ENCODE data around the gene FAM76B. TPM values are rescaled to one million over a fixed set of nuclear protein-coding genes. Genes with fewer than 3 reads are reported as not detected.

Gene FAM76B
- total RNA-seq, 1 donor from 2014 or later, result 6.5 TPM

- H3K4me1 ChIP-seq, result no peaks in the 10 kb centered on the region
- intact Hi-C loops (cut with DNase I), result no loop called here
- no peak for DNase-seq (ENCODE audit: low spot score in 2 of 2)
Observed at GRCh38 chr11:95805869-95806268, 16.3 kb upstream of the FAM76B start.

DNA sequence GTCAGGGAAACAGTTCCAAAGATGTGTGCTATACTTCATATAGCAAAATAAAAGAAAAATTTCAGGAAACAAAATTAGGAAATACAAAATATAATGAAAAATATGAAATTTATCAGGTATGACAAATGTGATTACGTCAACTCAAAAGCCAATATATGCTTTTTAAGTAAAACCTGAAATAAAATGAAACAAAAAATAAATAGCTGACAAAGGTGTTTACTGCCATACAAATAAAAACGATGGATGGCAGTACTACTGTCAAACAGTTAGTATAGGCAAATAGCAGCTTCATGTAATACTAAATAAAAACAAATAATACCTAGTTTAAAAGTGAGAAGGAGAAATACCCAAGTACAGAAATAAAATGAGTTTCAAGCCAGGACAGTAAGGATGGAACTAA, 14.4 kb upstream of the FAM76B start:
- no peak overlapping the region for H3K27ac ChIP-seq
- H3K9me3 ChIP-seq, result no peaks in the 10 kb centered on the region
- H3K4me3 ChIP-seq, result no peak overlapping the region
- no peaks in the 10 kb centered on the region for H3K4me1 ChIP-seq
- no peaks in the 10 kb centered on the region for H3K27me3 ChIP-seq
- H3K36me3 ChIP-seq, result peaks cover 8 to 14% of the 10 kb centered on the region in 2 donors
- no peak for DNase-seq (ENCODE audit: low spot score in 2 of 2)
- TF ChIP-seq, protein P1, sequence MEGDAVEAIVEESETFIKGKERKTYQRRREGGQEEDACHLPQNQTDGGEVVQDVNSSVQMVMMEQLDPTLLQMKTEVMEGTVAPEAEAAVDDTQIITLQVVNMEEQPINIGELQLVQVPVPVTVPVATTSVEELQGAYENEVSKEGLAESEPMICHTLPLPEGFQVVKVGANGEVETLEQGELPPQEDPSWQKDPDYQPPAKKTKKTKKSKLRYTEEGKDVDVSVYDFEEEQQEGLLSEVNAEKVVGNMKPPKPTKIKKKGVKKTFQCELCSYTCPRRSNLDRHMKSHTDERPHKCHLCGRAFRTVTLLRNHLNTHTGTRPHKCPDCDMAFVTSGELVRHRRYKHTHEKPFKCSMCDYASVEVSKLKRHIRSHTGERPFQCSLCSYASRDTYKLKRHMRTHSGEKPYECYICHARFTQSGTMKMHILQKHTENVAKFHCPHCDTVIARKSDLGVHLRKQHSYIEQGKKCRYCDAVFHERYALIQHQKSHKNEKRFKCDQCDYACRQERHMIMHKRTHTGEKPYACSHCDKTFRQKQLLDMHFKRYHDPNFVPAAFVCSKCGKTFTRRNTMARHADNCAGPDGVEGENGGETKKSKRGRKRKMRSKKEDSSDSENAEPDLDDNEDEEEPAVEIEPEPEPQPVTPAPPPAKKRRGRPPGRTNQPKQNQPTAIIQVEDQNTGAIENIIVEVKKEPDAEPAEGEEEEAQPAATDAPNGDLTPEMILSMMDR (IDR thresholded peaks at IDR 0.05), result no peak
- intact Hi-C loops (cut with DNase I), result no loop called here

More at GRCh38 chr11:95805869-95806268, 16.3 kb upstream of the FAM76B start:
- Histone ChIP-seq H3K4me3 (no peak overlapping the region), H3K9me3 (no peaks in the 10 kb centered on the region), H3K27ac (no peak overlapping the region), H3K36me3 (peaks cover 0 to 8% of the 10 kb centered on the region in 2 donors), H3K27me3 (no peaks in the 10 kb centered on the region)
- TF ChIP-seq, protein P1 (IDR thresholded peaks at IDR 0.05), result no peak

GRCh38 chr11:95802806-95803205, 13.2 kb upstream of the FAM76B start:
- H3K4me1 ChIP-seq, result no peaks in the 10 kb centered on the region
- H3K4me3 ChIP-seq, result no peak overlapping the region
- H3K9me3 ChIP-seq, result no peaks in the 10 kb centered on the region
- no peak overlapping the region for H3K27ac ChIP-seq
- intact Hi-C loops (cut with DNase I), result no loop called here
- TF ChIP-seq, protein P1 (IDR thresholded peaks at IDR 0.05), result no peak
- peaks cover 8 to 14% of the 10 kb centered on the region in 2 donors for H3K36me3 ChIP-seq
- no peak for DNase-seq (ENCODE audit: low spot score in 2 of 2)
- H3K27me3 ChIP-seq, result no peaks in the 10 kb centered on the region

DNA sequence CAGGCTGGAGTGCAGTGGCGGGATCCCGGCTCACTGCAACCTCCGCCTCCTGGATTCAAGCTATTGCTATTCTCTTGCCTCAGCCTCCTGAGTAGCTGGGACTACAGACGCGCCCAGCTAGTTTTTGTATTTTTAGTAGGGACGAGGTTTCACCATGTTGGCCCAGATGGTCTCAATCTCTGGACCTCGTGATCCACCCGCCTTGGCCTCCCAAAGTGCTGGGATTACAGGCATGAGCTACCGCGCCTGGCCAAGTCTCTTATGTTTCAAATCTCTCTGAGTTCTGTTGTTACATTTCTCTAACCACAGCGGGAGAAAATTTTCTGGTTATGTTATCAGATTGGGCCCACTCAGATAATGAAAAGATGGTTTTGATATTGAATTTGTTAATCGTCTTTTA, 10.9 kb upstream of the FAM76B start:
- H3K4me3 ChIP-seq, result no peak overlapping the region
- no peaks in the 10 kb centered on the region for H3K4me1 ChIP-seq
- peaks cover 8 to 9% of the 10 kb centered on the region in 2 donors for H3K36me3 ChIP-seq
- intact Hi-C loops (cut with DNase I), result no loop called here
- no peaks in the 10 kb centered on the region for H3K27me3 ChIP-seq
- no peak for DNase-seq (ENCODE audit: low spot score in 2 of 2)
- TF ChIP-seq, protein P1 (IDR thresholded peaks at IDR 0.05), result no peak
- H3K9me3 ChIP-seq, result no peaks in the 10 kb centered on the region
- no peak overlapping the region for H3K27ac ChIP-seq

- no peak for DNase-seq (ENCODE audit: low spot score in 2 of 2)
- no peaks in the 10 kb centered on the region for H3K9me3 ChIP-seq
- no peak overlapping the region for H3K27ac ChIP-seq
- H3K36me3 ChIP-seq, result peaks cover 8 to 9% of the 10 kb centered on the region in 2 donors
- no peaks in the 10 kb centered on the region for H3K27me3 ChIP-seq
- H3K4me1 ChIP-seq, result no peaks in the 10 kb centered on the region
- TF ChIP-seq, protein P1 (IDR thresholded peaks at IDR 0.05), result no peak
- intact Hi-C loops (cut with DNase I), result no loop called here
- no peak overlapping the region for H3K4me3 ChIP-seq
Observed at GRCh38 chr11:95799546-95799945, 10.0 kb upstream of the FAM76B start.

DNA sequence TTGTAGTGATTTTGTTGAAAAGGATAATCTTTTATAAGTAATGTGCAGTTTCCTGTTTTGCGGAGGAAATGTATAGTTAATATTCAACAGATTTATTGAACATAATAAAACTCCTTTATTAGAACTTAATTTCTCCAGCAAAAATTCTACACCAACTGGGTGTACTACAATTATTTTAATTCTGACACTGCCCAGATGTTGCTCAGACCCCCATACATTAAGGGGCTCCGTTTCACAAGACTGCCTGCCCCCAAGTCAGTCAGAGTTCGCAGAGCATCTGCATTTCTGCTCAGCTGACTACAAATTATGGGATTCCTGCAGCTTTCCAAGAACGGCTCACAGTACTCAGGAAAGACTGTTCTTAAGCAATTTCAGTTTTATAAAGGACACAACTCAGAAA, 6.9 kb upstream of the FAM76B start:
- TF ChIP-seq, protein P1 (IDR thresholded peaks at IDR 0.05), result no peak
- Histone ChIP-seq H3K4me1 (peaks cover 0 to 9% of the 10 kb centered on the region in 2 donors), H3K36me3 (peaks cover 8 to 9% of the 10 kb centered on the region in 2 donors), H3K27ac (no peak overlapping the region), H3K4me3 (no peak overlapping the region), H3K27me3 (no peaks in the 10 kb centered on the region), H3K9me3 (no peaks in the 10 kb centered on the region)
- DNase-seq (ENCODE audit: low spot score in 2 of 2), result no peak
- intact Hi-C loops (cut with DNase I), result no loop called here

All from ascending aorta (tissue), 2 donors.